SK-N-SH treated with all-trans-retinoic acid at 6 μM for 48 hours (cell line): ENCODE measurements around the gene SPTSSB.

Source experiments
- ARNTL ChIP-seq: fragments of 450-650 bp; formaldehyde crosslinking; IDR thresholded peaks from 2 replicates; pipeline ENCODE4 v1.5.0; 2020; ENCODE audit warnings: low read depth, mild to moderate bottlenecking, moderate library complexity, borderline replicate concordance
- CSDC2 ChIP-seq: fragments of 250-450 bp; sonication (Bioruptor Pico); IDR thresholded peaks from 2 replicates; pipeline ENCODE4 v1.5.0; 2020; ENCODE audit warnings: mild to moderate bottlenecking, moderate library complexity
- ESRRG ChIP-seq: fragments of 250-450 bp; sonication (Bioruptor Pico); IDR thresholded peaks from 2 replicates; pipeline ENCODE4 v1.6.1; 2021; ENCODE audit warnings: mild to moderate bottlenecking
- ISL1 ChIP-seq: fragments of 250-450 bp; sonication (Bioruptor Pico); IDR thresholded peaks from 2 replicates; pipeline ENCODE4 v2.1.2; 2022; ENCODE audit warnings: mild to moderate bottlenecking, moderate library complexity
- OSR1 ChIP-seq: fragments of 250-450 bp; sonication (Bioruptor Pico); IDR thresholded peaks from 2 replicates; pipeline ENCODE4 v1.8.0; 2022; ENCODE audit warnings: moderate library complexity, mild to moderate bottlenecking, inconsistent platforms
- RARB ChIP-seq: fragments of 250-450 bp; sonication (Bioruptor Pico); IDR thresholded peaks from 2 replicates; pipeline ENCODE4 v1.8.0; 2021; ENCODE audit warnings: mild to moderate bottlenecking, moderate library complexity
- SNAI2 ChIP-seq: fragments of 250-450 bp; sonication (Bioruptor Pico); IDR thresholded peaks from 2 replicates; pipeline ENCODE4 v1.5.0; 2020; ENCODE audit warnings: mild to moderate bottlenecking, moderate library complexity
- ZFP3 ChIP-seq: fragments of 250-450 bp; sonication (Bioruptor Pico); IDR thresholded peaks from 2 replicates; pipeline ENCODE4 v1.5.0; 2020; ENCODE audit warnings: mild to moderate bottlenecking, moderate library complexity
- ZNF565 ChIP-seq: fragments of 450-650 bp; formaldehyde crosslinking; conservative IDR thresholded peaks from 2 replicates; pipeline ENCODE4 v1.5.0; 2020; ENCODE audit warnings: low read depth, mild to moderate bottlenecking, moderate library complexity
- TF ChIP-seq, protein P1 (sequence below): fragments of 250-450 bp; sonication (Bioruptor Pico); IDR thresholded peaks from 2 replicates; pipeline ENCODE4 v1.5.1; 2020; ENCODE audit warnings: low read depth, mild to moderate bottlenecking, moderate library complexity
- TF ChIP-seq, protein P2 (sequence below): fragments of 250-450 bp; sonication (Bioruptor Pico); IDR thresholded peaks from 2 replicates; pipeline ENCODE4 v1.5.1; 2021; ENCODE audit warnings: mild to moderate bottlenecking, moderate library complexity
- TF ChIP-seq, protein P3 (sequence below): fragments of 250-450 bp; sonication (Bioruptor Pico); IDR thresholded peaks from 2 replicates; pipeline ENCODE4 v1.8.0; 2020; ENCODE audit warnings: mild to moderate bottlenecking, moderate library complexity, borderline replicate concordance
- TF ChIP-seq, protein P4 (sequence below): fragments of 250-450 bp; sonication (Bioruptor Pico); IDR thresholded peaks from 2 replicates; pipeline ENCODE4 v1.5.0; 2020; ENCODE audit warnings: mild to moderate bottlenecking, moderate library complexity

DNA sequence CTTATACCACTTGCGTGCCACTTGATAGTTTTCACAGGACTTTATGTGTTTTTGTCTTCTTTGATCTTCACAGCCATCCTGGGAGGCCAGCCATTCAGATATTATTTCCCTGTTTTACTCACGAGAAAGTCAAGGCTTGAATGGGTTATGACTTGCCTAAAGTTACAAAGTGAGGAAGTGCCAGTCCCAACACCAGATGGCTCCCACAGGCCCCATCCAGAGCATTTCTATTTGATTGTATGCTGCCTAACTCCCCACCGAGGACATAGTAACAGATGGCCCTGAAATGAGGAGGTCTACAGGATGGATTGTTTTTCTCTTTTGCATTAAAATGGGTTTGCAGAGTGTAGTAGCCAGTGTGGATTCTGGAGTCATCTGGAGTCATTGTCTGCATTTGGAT is 74.5 kb downstream of the SPTSSB start:
- TF ChIP-seq RARB (no peak), ZFP3 (CRISPR knock-in tag) (no peak), ARNTL (no peak), OSR1 (CRISPR knock-in tag) (no peak), ISL1 (CRISPR knock-in tag) (no peak), CSDC2 (CRISPR knock-in tag) (no peak), ZNF565 (CRISPR knock-in tag) (no peak), ESRRG (CRISPR knock-in tag) (no peak), SNAI2 (no peak)
- TF ChIP-seq, protein P1, sequence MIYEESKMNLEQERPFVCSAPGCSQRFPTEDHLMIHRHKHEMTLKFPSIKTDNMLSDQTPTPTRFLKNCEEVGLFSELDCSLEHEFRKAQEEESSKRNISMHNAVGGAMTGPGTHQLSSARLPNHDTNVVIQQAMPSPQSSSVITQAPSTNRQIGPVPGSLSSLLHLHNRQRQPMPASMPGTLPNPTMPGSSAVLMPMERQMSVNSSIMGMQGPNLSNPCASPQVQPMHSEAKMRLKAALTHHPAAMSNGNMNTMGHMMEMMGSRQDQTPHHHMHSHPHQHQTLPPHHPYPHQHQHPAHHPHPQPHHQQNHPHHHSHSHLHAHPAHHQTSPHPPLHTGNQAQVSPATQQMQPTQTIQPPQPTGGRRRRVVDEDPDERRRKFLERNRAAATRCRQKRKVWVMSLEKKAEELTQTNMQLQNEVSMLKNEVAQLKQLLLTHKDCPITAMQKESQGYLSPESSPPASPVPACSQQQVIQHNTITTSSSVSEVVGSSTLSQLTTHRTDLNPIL (CRISPR knock-in tag), result no peak
- TF ChIP-seq, protein P2, sequence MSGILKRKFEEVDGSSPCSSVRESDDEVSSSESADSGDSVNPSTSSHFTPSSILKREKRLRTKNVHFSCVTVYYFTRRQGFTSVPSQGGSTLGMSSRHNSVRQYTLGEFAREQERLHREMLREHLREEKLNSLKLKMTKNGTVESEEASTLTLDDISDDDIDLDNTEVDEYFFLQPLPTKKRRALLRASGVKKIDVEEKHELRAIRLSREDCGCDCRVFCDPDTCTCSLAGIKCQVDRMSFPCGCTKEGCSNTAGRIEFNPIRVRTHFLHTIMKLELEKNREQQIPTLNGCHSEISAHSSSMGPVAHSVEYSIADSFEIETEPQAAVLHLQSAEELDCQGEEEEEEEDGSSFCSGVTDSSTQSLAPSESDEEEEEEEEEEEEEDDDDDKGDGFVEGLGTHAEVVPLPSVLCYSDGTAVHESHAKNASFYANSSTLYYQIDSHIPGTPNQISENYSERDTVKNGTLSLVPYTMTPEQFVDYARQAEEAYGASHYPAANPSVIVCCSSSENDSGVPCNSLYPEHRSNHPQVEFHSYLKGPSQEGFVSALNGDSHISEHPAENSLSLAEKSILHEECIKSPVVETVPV (CRISPR knock-in tag), result no peak
- TF ChIP-seq, protein P3, sequence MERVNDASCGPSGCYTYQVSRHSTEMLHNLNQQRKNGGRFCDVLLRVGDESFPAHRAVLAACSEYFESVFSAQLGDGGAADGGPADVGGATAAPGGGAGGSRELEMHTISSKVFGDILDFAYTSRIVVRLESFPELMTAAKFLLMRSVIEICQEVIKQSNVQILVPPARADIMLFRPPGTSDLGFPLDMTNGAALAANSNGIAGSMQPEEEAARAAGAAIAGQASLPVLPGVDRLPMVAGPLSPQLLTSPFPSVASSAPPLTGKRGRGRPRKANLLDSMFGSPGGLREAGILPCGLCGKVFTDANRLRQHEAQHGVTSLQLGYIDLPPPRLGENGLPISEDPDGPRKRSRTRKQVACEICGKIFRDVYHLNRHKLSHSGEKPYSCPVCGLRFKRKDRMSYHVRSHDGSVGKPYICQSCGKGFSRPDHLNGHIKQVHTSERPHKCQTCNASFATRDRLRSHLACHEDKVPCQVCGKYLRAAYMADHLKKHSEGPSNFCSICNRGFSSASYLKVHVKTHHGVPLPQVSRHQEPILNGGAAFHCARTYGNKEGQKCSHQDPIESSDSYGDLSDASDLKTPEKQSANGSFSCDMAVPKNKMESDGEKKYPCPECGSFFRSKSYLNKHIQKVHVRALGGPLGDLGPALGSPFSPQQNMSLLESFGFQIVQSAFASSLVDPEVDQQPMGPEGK (CRISPR knock-in tag), result no peak
- TF ChIP-seq, protein P4, sequence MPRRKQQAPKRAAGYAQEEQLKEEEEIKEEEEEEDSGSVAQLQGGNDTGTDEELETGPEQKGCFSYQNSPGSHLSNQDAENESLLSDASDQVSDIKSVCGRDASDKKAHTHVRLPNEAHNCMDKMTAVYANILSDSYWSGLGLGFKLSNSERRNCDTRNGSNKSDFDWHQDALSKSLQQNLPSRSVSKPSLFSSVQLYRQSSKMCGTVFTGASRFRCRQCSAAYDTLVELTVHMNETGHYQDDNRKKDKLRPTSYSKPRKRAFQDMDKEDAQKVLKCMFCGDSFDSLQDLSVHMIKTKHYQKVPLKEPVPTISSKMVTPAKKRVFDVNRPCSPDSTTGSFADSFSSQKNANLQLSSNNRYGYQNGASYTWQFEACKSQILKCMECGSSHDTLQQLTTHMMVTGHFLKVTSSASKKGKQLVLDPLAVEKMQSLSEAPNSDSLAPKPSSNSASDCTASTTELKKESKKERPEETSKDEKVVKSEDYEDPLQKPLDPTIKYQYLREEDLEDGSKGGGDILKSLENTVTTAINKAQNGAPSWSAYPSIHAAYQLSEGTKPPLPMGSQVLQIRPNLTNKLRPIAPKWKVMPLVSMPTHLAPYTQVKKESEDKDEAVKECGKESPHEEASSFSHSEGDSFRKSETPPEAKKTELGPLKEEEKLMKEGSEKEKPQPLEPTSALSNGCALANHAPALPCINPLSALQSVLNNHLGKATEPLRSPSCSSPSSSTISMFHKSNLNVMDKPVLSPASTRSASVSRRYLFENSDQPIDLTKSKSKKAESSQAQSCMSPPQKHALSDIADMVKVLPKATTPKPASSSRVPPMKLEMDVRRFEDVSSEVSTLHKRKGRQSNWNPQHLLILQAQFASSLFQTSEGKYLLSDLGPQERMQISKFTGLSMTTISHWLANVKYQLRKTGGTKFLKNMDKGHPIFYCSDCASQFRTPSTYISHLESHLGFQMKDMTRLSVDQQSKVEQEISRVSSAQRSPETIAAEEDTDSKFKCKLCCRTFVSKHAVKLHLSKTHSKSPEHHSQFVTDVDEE (CRISPR knock-in tag), result no peak
